PC-9 (cell line): ENCODE measurements around the gene USP46.

ENCODE experiments used
- CTCF ChIP-seq: fragments of 200-600 bp; sonication (generic); conservative IDR thresholded peaks from 2 replicates; pipeline ENCODE4 v1.6.1; 2017; ENCODE audit warnings: mixed run types, antibody characterized with exemption, mild to moderate bottlenecking, moderate library complexity
- EZH2 ChIP-seq: fragments of 200-600 bp; sonication (generic); IDR thresholded peaks from 2 replicates; pipeline ENCODE4 v1.8.0; 2017; ENCODE audit warnings: antibody characterized with exemption, low read depth

GRCh38 chr4:52575406-52575805, 83.7 kb downstream of the USP46 start:
- TF ChIP-seq CTCF (no peak), EZH2 (no peak)
